ENCODE data around the gene CCDC69.
"Not testable (repeated sequence)": the region's sequence is repeated elsewhere in the genome, so short reads cannot be mapped to it uniquely, and the experiment has no call there.

The CCDC69 gene

DNA sequence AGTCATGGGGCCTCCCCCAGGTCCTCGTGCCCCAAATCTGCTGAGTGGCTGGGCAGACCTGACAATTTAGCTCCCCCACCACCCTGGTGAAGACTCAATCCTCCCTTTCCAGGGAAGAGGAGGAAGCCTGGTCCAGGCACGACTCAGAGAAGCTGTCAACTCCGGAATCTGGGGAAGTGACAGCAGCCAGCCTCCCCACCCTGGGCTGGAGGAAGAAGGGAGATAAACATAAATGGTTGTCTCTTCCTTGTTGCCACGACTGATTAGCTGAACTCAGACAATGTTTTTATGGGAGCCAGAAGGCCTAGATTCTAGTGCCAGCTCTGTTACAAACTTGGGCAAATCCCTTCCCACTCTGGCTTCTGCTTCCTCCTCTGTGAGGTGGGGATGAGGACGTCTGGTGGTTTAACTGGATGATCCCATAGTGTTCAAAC is 15.4 kb downstream of the CCDC69 start:
- H3K27me3 ChIP-seq (ENCODE audit: control insufficient read depth in 1 of 2, insufficient read depth in 2 of 2, low read length in 2 of 2), result no peaks in the 10 kb centered on the region
- H3K4me1 ChIP-seq (ENCODE audit: control insufficient read depth, insufficient read depth, low read length), result peaks cover 20% of the 10 kb centered on the region
- no peaks in the 10 kb centered on the region for H3K9me3 ChIP-seq (ENCODE audit: control insufficient read depth in 2 of 2, low read length in 2 of 2)
- H3K27ac ChIP-seq (ENCODE audit: low read length), result peak overlapping the region; percentile 68
- no peak overlapping the region for H3K9ac ChIP-seq (ENCODE audit: low read length in 2 of 2)
- H3K4me3 ChIP-seq (ENCODE audit: low read length in 2 of 2), result peak overlapping the region; percentile 21 to 22
- no peaks in the 10 kb centered on the region for H3K36me3 ChIP-seq (ENCODE audit: control insufficient read depth in 2 of 2, insufficient read depth in 2 of 2, low read length in 2 of 2)

DNA sequence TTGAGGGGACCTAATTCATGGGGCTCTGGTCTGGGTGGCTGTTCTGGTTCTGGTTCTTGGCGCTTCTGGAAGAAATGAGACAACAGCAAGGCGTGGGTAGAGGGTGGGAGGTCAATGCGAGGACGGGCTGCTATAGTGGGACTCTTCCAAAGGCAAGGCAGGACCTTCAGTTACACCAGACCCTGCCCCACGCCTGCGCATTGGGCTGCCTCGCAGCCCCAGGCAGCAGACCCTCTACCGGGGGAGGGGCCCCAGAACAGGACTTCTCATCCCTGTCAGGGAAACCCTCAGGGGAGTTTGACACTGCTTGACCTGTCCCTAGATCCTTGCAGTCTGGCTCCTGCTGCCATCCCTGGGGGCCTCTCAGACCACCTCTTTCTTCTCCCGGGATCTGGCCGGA is 18.5 kb downstream of the CCDC69 start:
- H3K9me3 ChIP-seq (ENCODE audit: control insufficient read depth in 2 of 2, low read length in 2 of 2), result no peaks in the 10 kb centered on the region
- no peak overlapping the region for H3K4me3 ChIP-seq (ENCODE audit: low read length in 2 of 2)
- no peak overlapping the region for H3K9ac ChIP-seq (ENCODE audit: low read length in 2 of 2)
- peaks cover 9 to 13% of the 10 kb centered on the region in 2 donors for H3K36me3 ChIP-seq (ENCODE audit: control insufficient read depth in 2 of 2, insufficient read depth in 2 of 2, low read length in 2 of 2)
- H3K27ac ChIP-seq (ENCODE audit: low read length), result no peak overlapping the region
- H3K27me3 ChIP-seq (ENCODE audit: control insufficient read depth in 1 of 2, insufficient read depth in 2 of 2, low read length in 2 of 2), result no peaks in the 10 kb centered on the region
- peaks cover 18% of the 10 kb centered on the region for H3K4me1 ChIP-seq (ENCODE audit: control insufficient read depth, insufficient read depth, low read length)

DNA sequence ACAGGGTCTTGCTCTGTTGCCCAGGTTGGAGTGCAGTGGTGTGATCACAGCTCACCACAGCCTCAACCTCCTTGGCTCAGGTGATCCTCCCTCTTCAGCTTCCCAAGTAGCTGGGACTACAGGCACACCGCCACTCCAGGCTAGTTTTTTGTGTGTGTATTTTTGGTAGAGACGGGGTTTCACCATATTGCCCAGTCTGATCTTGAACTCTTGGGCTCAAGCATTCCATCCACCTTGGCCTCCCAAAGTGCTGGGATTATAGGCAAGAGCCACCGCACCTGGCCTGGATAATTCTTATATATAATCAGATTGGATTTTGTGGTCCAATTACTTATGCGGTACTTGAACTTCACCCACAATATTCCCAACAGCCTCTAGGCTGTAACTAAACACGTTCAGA is 19.8 kb downstream of the CCDC69 start:
- no peak overlapping the region for H3K27ac ChIP-seq (ENCODE audit: low read length)
- H3K4me1 ChIP-seq (ENCODE audit: control insufficient read depth, insufficient read depth, low read length), result peaks cover 15% of the 10 kb centered on the region
- no peaks in the 10 kb centered on the region for H3K9me3 ChIP-seq (ENCODE audit: control insufficient read depth in 2 of 2, low read length in 2 of 2)
- peaks cover 18 to 20% of the 10 kb centered on the region in 2 donors for H3K36me3 ChIP-seq (ENCODE audit: control insufficient read depth in 2 of 2, insufficient read depth in 2 of 2, low read length in 2 of 2)
- H3K9ac ChIP-seq (ENCODE audit: low read length in 2 of 2), result no peak overlapping the region
- H3K4me3 ChIP-seq (ENCODE audit: low read length in 2 of 2), result no peak overlapping the region
- H3K27me3 ChIP-seq (ENCODE audit: control insufficient read depth in 1 of 2, insufficient read depth in 2 of 2, low read length in 2 of 2), result no peaks in the 10 kb centered on the region

GRCh38 chr5:151202381-151203139 is 21.3 kb downstream of the CCDC69 start:
- H3K4me3 ChIP-seq (ENCODE audit: low read length in 2 of 2), result no peak overlapping the region
- peaks cover 6% of the 10 kb centered on the region for H3K4me1 ChIP-seq (ENCODE audit: control insufficient read depth, insufficient read depth, low read length)
- H3K27me3 ChIP-seq (ENCODE audit: control insufficient read depth in 1 of 2, insufficient read depth in 2 of 2, low read length in 2 of 2), result no peaks in the 10 kb centered on the region
- peak overlapping the region; percentile 18 for H3K27ac ChIP-seq (ENCODE audit: low read length)
- no peaks in the 10 kb centered on the region for H3K9me3 ChIP-seq (ENCODE audit: control insufficient read depth in 2 of 2, low read length in 2 of 2)
- peaks cover 23 to 27% of the 10 kb centered on the region in 2 donors for H3K36me3 ChIP-seq (ENCODE audit: control insufficient read depth in 2 of 2, insufficient read depth in 2 of 2, low read length in 2 of 2)
- H3K9ac ChIP-seq (ENCODE audit: low read length in 2 of 2), result no peak overlapping the region

DNA sequence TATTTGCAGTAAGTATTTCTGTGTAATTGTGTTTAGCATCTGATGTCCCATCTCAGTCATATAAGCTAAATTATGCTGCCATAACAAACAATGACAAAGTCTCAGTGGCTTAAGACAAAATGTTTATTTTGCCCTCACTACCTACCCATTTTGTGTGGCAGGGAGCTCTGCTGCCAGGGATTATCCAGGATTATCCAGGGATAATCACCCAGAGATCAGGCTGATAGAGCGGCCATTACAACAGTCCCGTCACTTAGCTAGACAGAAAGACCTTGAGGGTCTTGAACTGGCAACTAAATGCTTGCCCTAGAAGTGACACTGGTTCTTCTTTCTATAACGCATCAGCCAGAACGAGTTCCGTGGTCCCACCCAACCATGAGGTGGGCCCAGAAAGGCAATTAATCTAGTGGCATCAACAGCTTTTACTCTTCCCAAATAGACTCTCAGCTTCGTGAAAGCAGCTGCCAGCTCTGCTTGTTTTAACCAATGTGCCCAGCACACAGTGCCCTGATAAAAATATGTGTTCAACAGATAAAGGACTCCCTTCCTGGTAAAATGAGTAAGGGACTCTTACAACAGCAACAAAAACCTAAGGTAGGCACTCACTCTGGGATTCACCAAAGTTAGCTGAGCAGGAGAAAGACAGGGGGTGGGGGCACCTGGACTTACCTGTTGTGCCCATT is 22.8 kb downstream of the CCDC69 start:
- Histone ChIP-seq H3K27ac (ENCODE audit: low read length) (no peak overlapping the region), H3K4me3 (ENCODE audit: low read length in 2 of 2) (no peak overlapping the region), H3K36me3 (ENCODE audit: control insufficient read depth in 2 of 2, insufficient read depth in 2 of 2, low read length in 2 of 2) (peaks cover 29 to 35% of the 10 kb centered on the region in 2 donors)

GRCh38 chr5:151199581-151200185 is 24.2 kb downstream of the CCDC69 start:
- Histone ChIP-seq H3K4me3 (ENCODE audit: low read length in 2 of 2) (no peak overlapping the region), H3K36me3 (ENCODE audit: control insufficient read depth in 2 of 2, insufficient read depth in 2 of 2, low read length in 2 of 2) (peaks cover 29 to 37% of the 10 kb centered on the region in 2 donors), H3K27ac (ENCODE audit: low read length) (no peak overlapping the region)

More for the DNA sequence above, 22.8 kb downstream of the CCDC69 start:
- no peaks in the 10 kb centered on the region for H3K9me3 ChIP-seq (ENCODE audit: control insufficient read depth in 2 of 2, low read length in 2 of 2)
- H3K4me1 ChIP-seq (ENCODE audit: control insufficient read depth, insufficient read depth, low read length), result peaks cover 6% of the 10 kb centered on the region
- H3K27me3 ChIP-seq (ENCODE audit: control insufficient read depth in 1 of 2, insufficient read depth in 2 of 2, low read length in 2 of 2), result no peaks in the 10 kb centered on the region
- H3K9ac ChIP-seq (ENCODE audit: low read length in 2 of 2), result no peak overlapping the region

DNA sequence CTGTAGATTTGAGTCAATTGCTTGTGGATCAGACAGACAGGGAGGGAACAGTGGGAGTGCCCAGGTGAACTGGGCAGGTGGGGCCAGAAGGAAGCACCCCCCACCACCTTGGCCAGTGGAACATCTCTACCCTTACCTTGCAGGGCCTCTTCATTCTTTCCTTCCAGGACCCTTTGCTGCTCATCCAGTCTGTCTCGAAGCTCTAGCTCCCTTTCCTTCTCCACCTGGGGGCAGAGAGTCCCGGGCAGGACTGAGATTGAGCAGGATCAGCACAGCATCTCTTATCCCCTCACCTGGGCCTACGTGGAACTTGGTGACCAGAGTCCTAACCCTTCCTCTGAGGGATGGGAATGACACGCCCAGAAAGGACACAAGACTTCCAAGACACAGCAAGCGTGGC is 25.0 kb downstream of the CCDC69 start:
- Histone ChIP-seq H3K9ac (ENCODE audit: low read length in 2 of 2) (no peak overlapping the region), H3K27me3 (ENCODE audit: control insufficient read depth in 1 of 2, insufficient read depth in 2 of 2, low read length in 2 of 2) (no peaks in the 10 kb centered on the region), H3K36me3 (ENCODE audit: control insufficient read depth in 2 of 2, insufficient read depth in 2 of 2, low read length in 2 of 2) (peaks cover 29 to 37% of the 10 kb centered on the region in 2 donors), H3K9me3 (ENCODE audit: control insufficient read depth in 2 of 2, low read length in 2 of 2) (no peaks in the 10 kb centered on the region), H3K4me1 (ENCODE audit: control insufficient read depth, insufficient read depth, low read length) (peaks cover 6% of the 10 kb centered on the region), H3K27ac (ENCODE audit: low read length) (no peak overlapping the region), H3K4me3 (ENCODE audit: low read length in 2 of 2) (no peak overlapping the region)

More at GRCh38 chr5:151199581-151200185, 24.2 kb downstream of the CCDC69 start:
- no peaks in the 10 kb centered on the region for H3K9me3 ChIP-seq (ENCODE audit: control insufficient read depth in 2 of 2, low read length in 2 of 2)
- H3K4me1 ChIP-seq (ENCODE audit: control insufficient read depth, insufficient read depth, low read length), result peaks cover 6% of the 10 kb centered on the region
- no peaks in the 10 kb centered on the region for H3K27me3 ChIP-seq (ENCODE audit: control insufficient read depth in 1 of 2, insufficient read depth in 2 of 2, low read length in 2 of 2)
- no peak overlapping the region for H3K9ac ChIP-seq (ENCODE audit: low read length in 2 of 2)

GRCh38 chr5:151197291-151197600 is 26.6 kb downstream of the CCDC69 start:
- peaks cover 32 to 39% of the 10 kb centered on the region in 2 donors for H3K36me3 ChIP-seq (ENCODE audit: control insufficient read depth in 2 of 2, insufficient read depth in 2 of 2, low read length in 2 of 2)
- H3K4me1 ChIP-seq (ENCODE audit: control insufficient read depth, insufficient read depth, low read length), result not testable (repeated sequence)

GRCh38 chr5:151196556-151197290 is 27.2 kb downstream of the CCDC69 start:
- Histone ChIP-seq H3K27ac (ENCODE audit: low read length) (peak overlapping the region; percentile 3), H3K4me1 (ENCODE audit: control insufficient read depth, insufficient read depth, low read length) (no peaks in the 10 kb centered on the region), H3K27me3 (ENCODE audit: control insufficient read depth in 1 of 2, insufficient read depth in 2 of 2, low read length in 2 of 2) (no peaks in the 10 kb centered on the region), H3K9ac (ENCODE audit: low read length in 2 of 2) (no peak overlapping the region), H3K9me3 (ENCODE audit: control insufficient read depth in 2 of 2, low read length in 2 of 2) (no peaks in the 10 kb centered on the region), H3K36me3 (ENCODE audit: control insufficient read depth in 2 of 2, insufficient read depth in 2 of 2, low read length in 2 of 2) (peaks cover 32 to 37% of the 10 kb centered on the region in 2 donors), H3K4me3 (ENCODE audit: low read length in 2 of 2) (no peak overlapping the region)

More at GRCh38 chr5:151197291-151197600, 26.6 kb downstream of the CCDC69 start:
- not testable (repeated sequence) for H3K27ac ChIP-seq (ENCODE audit: low read length); H3K27me3 ChIP-seq (ENCODE audit: control insufficient read depth in 1 of 2, insufficient read depth in 2 of 2, low read length in 2 of 2); H3K9me3 ChIP-seq (ENCODE audit: control insufficient read depth in 2 of 2, low read length in 2 of 2); H3K9ac ChIP-seq (ENCODE audit: low read length in 2 of 2); H3K4me3 ChIP-seq (ENCODE audit: low read length in 2 of 2)

- peaks cover 24 to 27% of the 10 kb centered on the region in 2 donors for H3K36me3 ChIP-seq (ENCODE audit: control insufficient read depth in 2 of 2, insufficient read depth in 2 of 2, low read length in 2 of 2)
- H3K27me3 ChIP-seq (ENCODE audit: control insufficient read depth in 1 of 2, insufficient read depth in 2 of 2, low read length in 2 of 2), result no peaks in the 10 kb centered on the region
- H3K27ac ChIP-seq (ENCODE audit: low read length), result no peak overlapping the region
- no peak overlapping the region for H3K4me3 ChIP-seq (ENCODE audit: low read length in 2 of 2)
- no peaks in the 10 kb centered on the region for H3K9me3 ChIP-seq (ENCODE audit: control insufficient read depth in 2 of 2, low read length in 2 of 2)
- no peak overlapping the region for H3K9ac ChIP-seq (ENCODE audit: low read length in 2 of 2)
- no peaks in the 10 kb centered on the region for H3K4me1 ChIP-seq (ENCODE audit: control insufficient read depth, insufficient read depth, low read length)
Observed at GRCh38 chr5:151195622-151196021, 28.3 kb downstream of the CCDC69 start.

Data from stomach smooth muscle (tissue), 2 donors.